Right cardiac atrium (tissue), 5 donors: ENCODE results near the gene POLR1H. TPM values are rescaled to one million over a fixed set of nuclear protein-coding genes. Genes with fewer than 3 reads are reported as not detected.

Experiments
- ATAC-seq, 2 donors: fragments of 200-7000 bp; cut with Tn5 transposase; one replicate each; pipeline versions ENCODE4 v1.8.0 to v1.9.1; 2020; ENCODE audit warnings: moderate library complexity in 2 of 2, mild to moderate bottlenecking in 1 of 2
- DNase-seq, 3 donors: peaks; one replicate each; pipeline ENCODE4 v3.0.0-alpha.2; 2020
- H3K27ac ChIP-seq: one replicate; pipeline ENCODE4 v1.5.1; 2013; ENCODE audit warnings: mild to moderate bottlenecking, low read length, control low read depth, moderate library complexity
- H3K27me3 ChIP-seq: one replicate; pipeline ENCODE4 v1.6.1; 2013; ENCODE audit not compliant: control insufficient read depth, insufficient read depth
- H3K4me1 ChIP-seq: one replicate; pipeline ENCODE4 v1.6.1; 2013; ENCODE audit warnings: low read length; ENCODE audit not compliant: control insufficient read depth, insufficient read depth
- H3K4me3 ChIP-seq: one replicate; pipeline ENCODE4 v1.5.1; 2013; ENCODE audit warnings: low read length, control low read depth
- H3K9me3 ChIP-seq: one replicate; pipeline ENCODE4 v1.6.1; 2013; ENCODE audit warnings: low read length; ENCODE audit not compliant: control insufficient read depth
- WGBS: extraction: QIAGEN DNeasy Blood & Tissue Kit; methylation state at CpG from one replicate; pipeline ENCODE4 v1.1.7; 2013; 5-methylcytosine and 5-hydroxymethylcytosine counted together
- intact Hi-C, 4 donors: fragments of 100-400 bp; cut with DNase I; formaldehyde crosslinking; loops; one replicate each; pipeline versions ENCODE4 v1.11.0 to v1.14.0; 2022 to 2023
- polyA plus RNA-seq: library from polyadenylated mRNA; stranded (reverse); fragments of 200-250 nt; gene quantifications from one replicate; pipeline ENCODE4 v1.2.3, GENCODE V29; 2013
- total RNA-seq, 4 donors: library from RNA; stranded (reverse); fragmentation: NEBNext Ultra II Directional; extraction: Animal tissue kit (Norgen Biotek cat#: 25700); gene quantifications; one replicate each; pipeline ENCODE4 v1.2.1, GENCODE V29; 2021
- donor health status: healthy with polysubstance abuse.
- donor health status: DM: no; HTN: yes; CAD: no.
- donor health status: DM: no; HTN: no; CAD: no.
- donor health status: DM: no; HTN: yes; CAD: no; lungs with severe emphysema.
- donor health status: DM: yes; HTN: yes; CAD: no.

POLR1H gene
- total and polyA plus RNA-seq, 5 donors, result 15.0 to 20.3 (median 17.4) TPM

DNA sequence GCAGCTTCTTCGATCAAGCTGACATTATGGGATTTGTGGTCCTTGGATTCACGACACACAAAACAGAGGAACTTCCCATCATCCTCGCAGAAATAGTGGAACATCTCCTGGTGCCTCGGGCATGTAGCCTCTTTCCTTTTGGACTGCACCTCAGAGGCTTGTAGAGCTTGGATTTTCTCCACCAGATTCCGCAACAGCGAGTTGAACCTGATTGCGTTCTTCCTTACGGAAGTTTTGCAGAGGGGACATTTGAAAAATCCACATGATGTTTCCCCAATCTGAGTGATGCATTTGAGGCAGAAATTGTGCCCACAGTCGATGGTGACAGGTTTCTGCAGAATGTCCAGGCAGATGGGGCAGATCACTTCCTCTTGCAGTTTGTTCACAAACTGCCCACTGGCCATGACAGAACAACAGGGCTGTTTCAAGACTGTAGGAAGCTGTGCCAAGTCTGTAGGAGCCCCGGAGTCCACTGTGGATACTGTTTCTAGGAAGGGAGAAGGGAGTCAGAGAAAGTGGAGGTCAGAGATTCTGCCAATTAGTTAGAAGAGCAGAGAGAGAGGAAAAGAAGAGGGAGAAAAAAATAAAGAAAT lies 51.4 kb downstream of the POLR1H start:
- no peak for DNase-seq
- intact Hi-C loops, result no loop called here
- no peaks in the 10 kb centered on the region for H3K4me1 ChIP-seq
- WGBS, result 76% methylated on average over 10 of the region's 10 CpGs
- peaks cover 2% of the 10 kb centered on the region for H3K27me3 ChIP-seq
- no peak overlapping the region for H3K4me3 ChIP-seq
- H3K27ac ChIP-seq, result no peak overlapping the region
- H3K9me3 ChIP-seq, result no peaks in the 10 kb centered on the region
- ATAC-seq, result no peak

DNA sequence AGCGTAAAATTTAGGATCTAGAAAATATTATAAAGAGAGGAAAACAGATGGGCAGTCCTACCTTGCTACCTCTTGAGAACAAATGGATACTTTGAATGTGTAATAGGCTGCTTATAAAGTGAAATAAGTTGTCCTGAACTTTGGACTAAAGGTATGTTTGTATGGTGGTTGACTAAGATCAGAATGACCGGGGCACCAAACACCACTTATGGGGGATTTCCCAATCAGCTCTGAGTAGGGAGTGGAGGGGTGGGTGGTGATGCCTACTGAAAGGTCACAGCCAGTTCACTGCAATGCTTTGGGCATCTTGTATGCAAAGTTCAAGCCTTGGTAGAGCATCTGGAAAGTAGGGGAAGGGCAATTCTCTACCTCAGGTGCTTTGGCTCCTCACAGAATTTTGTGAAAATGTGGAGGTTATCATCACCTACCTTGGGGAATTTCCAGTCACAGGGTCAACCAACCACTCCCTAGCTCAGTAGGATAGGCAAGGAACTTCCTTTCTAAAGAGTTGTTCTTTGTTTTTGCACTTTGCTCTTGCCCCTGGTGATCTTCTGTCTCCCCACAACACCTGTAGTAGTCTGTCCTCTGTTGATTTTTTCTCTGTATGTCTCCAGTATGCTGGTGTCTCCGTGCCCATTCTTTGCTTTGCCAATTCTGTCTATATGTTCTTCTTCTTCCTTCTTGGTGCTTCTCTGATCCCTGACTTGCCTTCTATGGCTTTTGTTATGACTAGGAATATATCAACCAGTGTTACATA lies 52.1 kb downstream of the POLR1H start, which contains the start of gene TRIM31:
TSS of gene TRIM31 (minus strand) at position 88 of the 757 bp plus-strand sequence. CDS start 285 bp downstream, outside the sequence.
- no peak within 1 kb of the TSS for H3K27ac ChIP-seq
- H3K9me3 ChIP-seq, result no peaks in the 10 kb centered on the region
- H3K4me1 ChIP-seq, result no peaks in the 10 kb centered on the region
- H3K27me3 ChIP-seq, result peaks cover 2% of the 10 kb centered on the region
- intact Hi-C loops, result no loop called here
- WGBS, result 78% methylated on average over 3 of the region's 3 CpGs
- no peak for ATAC-seq
- DNase-seq, result no peak
- H3K4me3 ChIP-seq, result no peak within 1 kb of the TSS

DNA sequence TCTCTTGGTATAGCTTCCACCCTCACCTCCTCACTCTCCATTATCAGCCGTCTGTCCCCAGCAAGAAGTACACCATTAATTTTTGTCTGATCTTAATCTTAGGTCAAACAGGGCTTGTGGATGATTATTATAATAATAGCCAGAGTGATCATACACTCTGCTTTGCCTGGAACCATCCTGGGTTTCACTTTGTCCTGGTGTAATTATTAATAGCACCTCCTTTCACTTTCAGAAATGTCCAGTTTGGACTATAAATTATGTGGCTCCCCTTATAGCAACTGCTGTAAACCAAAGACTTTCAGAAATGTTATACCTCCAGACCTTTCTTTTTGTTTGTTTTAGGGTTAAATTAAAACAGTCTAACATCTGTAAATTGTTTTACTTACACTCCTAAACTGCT lies 52.8 kb downstream of the POLR1H start:
- Histone ChIP-seq H3K4me1 (no peaks in the 10 kb centered on the region), H3K27me3 (peaks cover 2% of the 10 kb centered on the region), H3K9me3 (no peaks in the 10 kb centered on the region), H3K4me3 (no peak overlapping the region), H3K27ac (no peak overlapping the region)
- WGBS, result 67% methylated on average over 1 of the region's 1 CpG
- intact Hi-C loops, result no loop called here
- no peak for DNase-seq
- ATAC-seq, result no peak

Other genes with a start within 250 kb of the POLR1H start
- gene HLA-G, start 233.4 kb upstream of the POLR1H start, total RNA-seq, result 1 to 10 TPM in 1 of 4 donors, under 1 TPM in 1, not detected in 2; 0.18 to 1.2 TPM
- not detected for gene HLA-G, start 233.4 kb upstream of the POLR1H start, polyA plus RNA-seq
- 100 to 1,000 TPM; 215 to 449 (median 319) TPM for gene HLA-A, start 118.7 kb upstream of the POLR1H start, total RNA-seq
- 287 TPM for gene HLA-A, start 118.7 kb upstream of the POLR1H start, polyA plus RNA-seq
- 10 to 100 TPM; 50.3 to 53.7 (median 50.8) TPM for gene PPP1R11, start 5.9 kb downstream of the POLR1H start, total RNA-seq
- gene PPP1R11, start 5.9 kb downstream of the POLR1H start, polyA plus RNA-seq, result 59.3 TPM
- not detected for gene RNF39, start 14.5 kb downstream of the POLR1H start, total RNA-seq
- not detected for gene RNF39, start 14.5 kb downstream of the POLR1H start, polyA plus RNA-seq
- not detected for gene TRIM31, start 51.8 kb downstream of the POLR1H start, total RNA-seq
- not detected for gene TRIM31, start 51.8 kb downstream of the POLR1H start, polyA plus RNA-seq
- not detected for gene TRIM40, start 74.9 kb downstream of the POLR1H start, total RNA-seq
- gene TRIM40, start 74.9 kb downstream of the POLR1H start, polyA plus RNA-seq, result not detected
- gene TRIM10, start 99.9 kb downstream of the POLR1H start, total RNA-seq, result not detected
- gene TRIM10, start 99.9 kb downstream of the POLR1H start, polyA plus RNA-seq, result not detected
- gene TRIM15, start 102.3 kb downstream of the POLR1H start, total RNA-seq, result not detected
- not detected for gene TRIM15, start 102.3 kb downstream of the POLR1H start, polyA plus RNA-seq
- gene TRIM26, start 152.1 kb downstream of the POLR1H start, total RNA-seq, result 10 to 100 TPM; 19.9 to 27.1 (median 25.1) TPM
- gene TRIM26, start 152.1 kb downstream of the POLR1H start, polyA plus RNA-seq, result 19.6 TPM